ENCODE data around the gene PGR.

- TF ChIP-seq CTCF (IDR thresholded peaks at IDR 0.05; ENCODE audit: borderline replicate concordance, extremely low read depth, low read length, poor library complexity, severe bottlenecking) (no peak), EZH2 (IDR thresholded peaks at IDR 0.05; ENCODE audit: borderline replicate concordance, low read depth, low read length, severe bottlenecking) (no peak)
These were observed 3.6 kb upstream of the PGR start for GRCh38 chr11:101133190-101133589.
